ENCODE measurements around the gene LAPTM4A.
"Not testable (repeated sequence)": the region's sequence is repeated elsewhere in the genome, so short reads cannot be mapped to it uniquely, and the experiment has no call there.

Gene LAPTM4A

GRCh38 chr2:20051532-20052228 lies at the start of gene LAPTM4A:
Gene LAPTM4A, minus strand, starts transcription at chr2:20051628. Its CDS starts 108 bp downstream, at chr2:20051520.
- DNase-seq (ENCODE audit: low read depth) = peak; percentile 100

DNA sequence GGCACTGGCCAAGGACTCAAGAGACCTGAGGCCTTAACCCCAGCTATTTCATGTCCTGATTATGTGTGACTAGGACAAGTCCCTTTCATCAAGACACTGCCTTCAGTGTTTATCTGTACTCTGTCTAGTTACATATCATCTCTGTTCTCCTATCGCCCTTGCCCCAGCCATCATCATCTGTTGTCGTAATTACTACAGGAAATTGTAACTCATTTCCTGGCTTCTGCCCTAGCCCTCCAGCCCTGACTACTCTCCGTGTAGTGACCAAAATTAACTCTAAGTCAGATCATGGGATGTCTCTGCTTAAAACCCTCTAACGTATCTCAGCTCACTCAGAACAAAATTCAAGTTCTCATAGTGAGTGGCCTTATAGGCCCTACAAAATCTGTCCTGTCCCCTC lies 49.3 kb upstream of the LAPTM4A start:
- DNase-seq (ENCODE audit: low read depth) = no peak

GRCh38 chr2:20099780-20100179 lies 48.4 kb upstream of the LAPTM4A start:
- no peak for DNase-seq (ENCODE audit: low read depth)

- DNase-seq (ENCODE audit: low read depth) = peak; percentile 67
Measured at GRCh38 chr2:20097889-20098714, 46.7 kb upstream of the LAPTM4A start.

GRCh38 chr2:20095469-20095868 lies 44.0 kb upstream of the LAPTM4A start:
- no peak for DNase-seq (ENCODE audit: low read depth)

- no peak for DNase-seq (ENCODE audit: low read depth)
Measured at GRCh38 chr2:20094955-20095354, 43.5 kb upstream of the LAPTM4A start.

DNA sequence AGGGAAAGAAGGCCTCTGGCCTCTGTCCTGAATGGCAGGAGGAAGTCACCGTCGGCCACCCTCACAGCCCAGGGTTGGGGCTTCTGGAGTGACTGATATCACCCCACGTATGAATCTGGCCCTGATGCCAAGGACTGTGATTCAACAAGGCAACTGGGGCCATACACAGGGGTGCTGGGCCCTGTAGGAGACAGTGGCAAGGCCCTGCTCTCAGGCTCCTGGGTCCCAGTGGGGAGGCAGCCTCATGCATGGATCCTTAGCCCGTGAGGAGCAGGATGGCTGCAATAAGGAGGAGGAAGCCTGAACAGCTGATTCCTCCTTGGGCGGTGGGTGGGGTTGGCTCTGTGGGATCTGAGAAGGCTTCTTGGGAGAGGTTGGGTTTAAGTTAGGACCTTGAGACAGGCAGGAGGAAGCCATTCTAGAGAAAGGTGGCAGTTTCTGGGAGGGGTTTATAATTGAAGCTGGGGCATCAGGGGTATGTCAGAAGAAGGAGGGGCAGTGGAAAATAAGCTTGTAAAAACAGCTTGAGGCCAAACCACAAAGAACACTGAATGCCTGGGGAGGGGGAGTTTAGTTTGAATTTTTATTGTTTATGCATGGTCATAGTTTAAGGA lies 42.8 kb upstream of the LAPTM4A start:
- DNase-seq (ENCODE audit: low read depth) = no peak

- DNase-seq (ENCODE audit: low read depth) = peak; percentile 76
Measured at GRCh38 chr2:20093263-20094141, 42.1 kb upstream of the LAPTM4A start.

DNA sequence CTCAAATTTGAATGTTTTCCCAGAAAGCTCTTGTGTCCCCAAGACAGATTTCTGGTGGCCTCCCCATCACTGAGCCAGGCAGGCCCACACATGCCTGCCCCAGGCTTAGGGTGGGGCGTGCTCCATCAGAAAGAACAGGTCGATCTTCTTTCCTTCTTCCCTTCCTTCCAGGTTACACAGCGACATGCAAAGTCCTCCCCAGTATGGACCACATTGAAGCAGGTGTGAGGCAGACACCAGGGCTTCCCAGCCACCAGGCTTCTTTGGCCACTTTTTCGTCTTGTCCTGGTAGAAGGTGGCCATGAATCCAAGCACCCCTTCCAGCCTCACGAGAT lies 41.4 kb upstream of the LAPTM4A start:
- DNase-seq (ENCODE audit: low read depth) = no peak

- no peak for DNase-seq (ENCODE audit: low read depth)
Measured at GRCh38 chr2:20092226-20092900, 40.9 kb upstream of the LAPTM4A start.

DNA sequence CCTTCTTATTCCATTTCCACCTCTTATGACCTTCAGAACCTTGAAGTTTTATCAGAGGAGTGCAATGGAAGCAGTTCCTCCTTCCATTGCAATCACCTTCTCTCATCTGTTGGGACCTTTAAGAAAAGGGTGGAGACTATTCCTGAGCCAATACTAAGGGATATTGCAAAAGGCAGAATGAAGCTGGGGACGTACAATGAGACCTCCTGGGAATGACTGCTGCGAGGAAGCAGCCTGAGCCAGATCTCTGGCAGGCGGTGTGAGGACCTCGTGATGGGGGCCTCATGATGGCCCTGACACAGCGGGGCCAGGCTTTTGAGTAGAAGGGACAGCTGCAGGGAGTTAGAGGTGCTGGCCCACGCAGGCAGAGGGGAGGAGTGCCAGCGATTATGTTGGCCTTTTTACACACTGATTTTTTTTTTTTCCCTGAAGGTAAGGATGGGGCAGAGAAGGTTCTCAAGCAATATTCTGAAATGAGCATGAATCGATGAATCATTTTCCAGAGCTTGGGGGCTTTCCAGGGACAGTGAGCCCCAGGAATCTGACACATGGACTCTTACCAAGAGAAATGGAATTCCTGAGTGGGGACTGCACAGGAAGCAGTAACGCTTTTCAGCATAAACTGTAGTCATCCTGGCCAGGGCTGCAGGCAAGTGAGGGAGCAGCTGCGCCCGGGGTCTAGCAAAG lies 40.0 kb upstream of the LAPTM4A start:
- peak; percentile 92 for DNase-seq (ENCODE audit: low read depth)

GRCh38 chr2:20089715-20090464 lies 38.5 kb upstream of the LAPTM4A start:
- no peak for DNase-seq (ENCODE audit: low read depth)

DNA sequence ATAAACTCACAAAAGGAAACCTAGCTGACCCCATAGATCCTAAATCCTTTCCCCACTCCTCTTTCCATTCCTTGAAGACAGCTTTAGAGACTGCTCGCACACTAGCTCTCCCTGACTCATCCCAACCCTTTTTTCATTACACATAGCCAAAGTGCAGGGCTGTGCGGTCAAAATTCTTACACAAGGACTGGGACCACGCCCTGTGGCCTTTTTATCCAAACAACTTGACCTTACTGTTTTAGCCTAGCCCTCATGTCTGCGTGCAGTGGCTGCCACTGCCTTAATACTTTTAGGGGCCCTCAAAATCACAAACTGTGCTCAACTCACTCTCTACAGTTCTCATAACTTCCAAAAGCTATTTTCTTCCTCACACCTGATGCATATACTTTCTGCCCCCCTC lies 34.5 kb upstream of the LAPTM4A start:
- peak; percentile 55 for DNase-seq (ENCODE audit: low read depth)

GRCh38 chr2:20082812-20083211 lies 31.4 kb upstream of the LAPTM4A start:
- not testable (repeated sequence) for DNase-seq (ENCODE audit: low read depth)

- DNase-seq (ENCODE audit: low read depth) = no peak
Measured at GRCh38 chr2:20081841-20082240, 30.4 kb upstream of the LAPTM4A start.

DNA sequence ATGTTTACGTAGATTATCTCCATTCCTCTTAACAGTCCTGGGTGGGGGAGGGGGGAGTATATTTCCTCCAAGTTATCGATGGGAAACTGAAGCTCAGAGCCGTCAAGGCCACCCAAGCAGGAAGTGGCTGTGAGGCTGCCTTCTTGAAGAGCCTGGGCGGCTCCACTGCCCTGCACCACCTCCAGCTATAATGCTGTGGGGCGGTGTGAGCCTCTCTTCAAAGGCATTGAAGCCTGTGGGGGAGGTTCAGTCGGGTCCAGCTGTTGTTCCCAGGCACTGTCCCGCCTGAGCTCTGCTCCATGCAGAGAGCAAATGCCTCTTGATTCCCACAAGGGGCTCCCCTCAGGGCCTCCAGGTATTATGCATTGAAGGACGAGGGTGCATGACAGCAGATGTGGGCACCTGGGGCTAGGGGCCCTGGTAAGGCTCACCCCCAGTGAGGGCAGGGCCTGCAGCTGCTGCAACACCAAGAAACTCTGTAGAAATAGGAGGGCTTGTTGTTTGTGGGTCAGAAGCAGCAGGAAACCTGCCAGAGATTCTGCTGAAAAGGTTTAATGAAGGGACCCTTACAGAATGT lies 29.5 kb upstream of the LAPTM4A start:
- no peak for DNase-seq (ENCODE audit: low read depth)

GRCh38 chr2:20080428-20080827 lies 29.0 kb upstream of the LAPTM4A start:
- DNase-seq (ENCODE audit: low read depth) = no peak

GRCh38 chr2:20079546-20080115 lies 28.2 kb upstream of the LAPTM4A start:
- DNase-seq (ENCODE audit: low read depth) = no peak

DNA sequence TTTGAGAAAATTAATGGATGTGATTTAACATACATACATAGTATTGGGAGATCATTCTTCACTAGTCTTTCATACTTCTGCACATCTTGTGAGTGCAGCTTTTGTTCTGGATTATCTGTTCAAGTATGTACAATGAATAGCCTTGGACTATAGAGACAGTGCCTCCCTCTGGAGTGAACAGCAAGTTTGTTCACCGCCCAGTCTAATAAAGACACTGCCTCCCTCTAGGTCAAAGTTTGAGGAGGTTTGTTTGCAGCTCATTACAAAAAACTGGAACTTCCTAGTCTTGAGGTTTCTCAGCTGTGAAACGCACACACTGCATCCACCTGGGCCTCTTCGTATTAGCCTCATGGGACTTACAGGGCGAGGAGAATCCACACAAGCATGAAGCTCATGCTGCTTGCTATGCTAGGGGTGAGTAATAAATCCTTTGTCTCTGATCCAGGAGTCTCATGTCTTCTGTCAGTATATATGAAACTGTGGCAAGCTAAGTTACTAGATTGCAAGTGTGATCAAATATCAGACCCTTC lies 26.0 kb upstream of the LAPTM4A start:
- no peak for DNase-seq (ENCODE audit: low read depth)
